SK-MEL-5 (cell line): ENCODE results near the gene KIDINS220. TPM values are rescaled to one million over a fixed set of nuclear protein-coding genes. Genes with fewer than 3 reads are reported as not detected.

ENCODE experiments used
- DNase-seq: peaks from one replicate; pipeline ENCODE4 v3.0.0-alpha.2; 2016; ENCODE audit warnings: low read depth, low spot score
- in situ Hi-C: cut with HindIII; loops from 2 replicates; pipeline ENCODE4 v1.10.0; 2016; ENCODE audit warnings: low sequenced_read_pairs, high pct_unique_total_duplicates, low pct_unique_long_range_greater_than_20kb
- total RNA-seq: library from RNA; depleted of rRNA; stranded (reverse); fragments of >200 nt; shearing (Covaris generic); gene quantifications from 2 replicates; pipeline ENCODE4 v1.2.3, GENCODE V29; 2014

KIDINS220 gene
- total RNA-seq, 1 experiment from 2014 or later: 54.5 TPM

- in situ Hi-C loops: no loop called here
- DNase-seq: no peak
Measured at GRCh38 chr2:8794923-8795825, 42.2 kb downstream of the KIDINS220 start.

- in situ Hi-C loops: no loop called here
- DNase-seq: no peak
Measured at GRCh38 chr2:8790739-8791162, 46.7 kb downstream of the KIDINS220 start.

GRCh38 chr2:8786463-8786862 lies 51.0 kb downstream of the KIDINS220 start:
- in situ Hi-C loops: no loop called here
- DNase-seq: no peak

- in situ Hi-C loops: no loop called here
- DNase-seq: no peak
Measured at GRCh38 chr2:8779795-8780671, 57.4 kb downstream of the KIDINS220 start.

GRCh38 chr2:8774371-8774770 lies 63.0 kb downstream of the KIDINS220 start:
- no peak for DNase-seq
- in situ Hi-C loops: no loop called here

GRCh38 chr2:8767324-8767723 lies 70.1 kb downstream of the KIDINS220 start:
- no peak for DNase-seq
- in situ Hi-C loops: no loop called here

- DNase-seq: peak; percentile 83
- in situ Hi-C loops: no loop called here
Measured at GRCh38 chr2:8761529-8762164, 75.8 kb downstream of the KIDINS220 start.

GRCh38 chr2:8756716-8757115 lies 80.7 kb downstream of the KIDINS220 start:
- in situ Hi-C loops: no loop called here

GRCh38 chr2:8756230-8756629 lies 81.2 kb downstream of the KIDINS220 start:
- DNase-seq: no peak
- in situ Hi-C loops: no loop called here

More at GRCh38 chr2:8756716-8757115, 80.7 kb downstream of the KIDINS220 start:
- DNase-seq: no peak

GRCh38 chr2:8754106-8754776 lies 83.2 kb downstream of the KIDINS220 start:
- DNase-seq: peak; percentile 99
- in situ Hi-C loops: no loop called here

- peak; percentile 64 for DNase-seq
- in situ Hi-C loops: no loop called here
Measured at GRCh38 chr2:8753609-8754008, 83.8 kb downstream of the KIDINS220 start.

GRCh38 chr2:8752385-8752784 lies 85.0 kb downstream of the KIDINS220 start:
- in situ Hi-C loops: no loop called here
- DNase-seq: no peak

GRCh38 chr2:8750221-8750620 lies 87.2 kb downstream of the KIDINS220 start:
- DNase-seq: no peak
- in situ Hi-C loops: no loop called here

- in situ Hi-C loops: no loop called here
- DNase-seq: no peak
Measured at GRCh38 chr2:8743261-8743660, 94.2 kb downstream of the KIDINS220 start.

- DNase-seq: no peak
- in situ Hi-C loops: no loop called here
Measured at GRCh38 chr2:8740136-8740535, 97.3 kb downstream of the KIDINS220 start.

- DNase-seq: no peak
- in situ Hi-C loops: no loop called here
Measured at GRCh38 chr2:8737571-8738175, 99.7 kb downstream of the KIDINS220 start.

- in situ Hi-C loops: no loop called here
- DNase-seq: no peak
Measured at GRCh38 chr2:8732601-8733000, 104.8 kb downstream of the KIDINS220 start.
